NOMO-1 treated with DMSO at 0.1 percent for 48 hours (cell line): ENCODE measurements around the gene CERS4.
"Not testable (repeated sequence)": the region's sequence is repeated elsewhere in the genome, so short reads cannot be mapped to it uniquely, and the experiment has no call there.

ENCODE experiments used
- DNase-seq: peaks from one replicate; lab custom pipeline; 2025; ENCODE audit not compliant: unreplicated experiment; lab: John Stamatoyannopoulos, UW

CERS4 gene

GRCh38 chr19:8241646-8242045 is 32.5 kb downstream of the CERS4 start:
- no peak for DNase-seq

DNA sequence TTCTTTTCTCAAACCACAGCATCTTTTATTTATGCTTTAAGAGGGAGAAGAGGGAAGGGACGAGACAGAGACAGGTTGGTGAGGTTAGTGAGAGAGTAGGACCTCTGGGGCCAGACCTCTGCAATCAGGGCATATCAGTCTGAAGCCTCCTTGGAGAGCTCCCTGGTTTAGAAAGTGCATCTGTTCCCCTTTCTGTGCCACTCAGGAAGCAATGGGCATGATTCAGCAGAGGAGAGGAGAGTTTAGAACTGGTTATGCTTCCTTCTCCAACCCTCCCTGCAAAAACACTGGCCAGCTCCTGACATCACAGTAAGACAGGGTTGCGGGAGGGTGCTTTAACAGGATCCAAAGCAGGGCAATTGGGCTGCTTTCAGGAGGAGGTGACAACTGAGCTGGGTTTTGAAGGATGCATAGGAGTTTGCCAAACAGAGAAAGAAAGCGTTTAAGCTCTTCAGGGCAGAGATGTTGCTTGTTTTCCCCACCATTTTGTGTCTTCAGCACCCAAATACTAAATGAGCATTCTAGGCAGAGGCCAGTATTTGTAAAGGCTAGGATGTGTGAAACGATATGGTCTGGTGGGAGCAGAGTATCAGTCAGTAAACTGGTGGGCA is 33.1 kb downstream of the CERS4 start:
- DNase-seq = peak; percentile 89

- DNase-seq = no peak
These were observed 34.0 kb downstream of the CERS4 start for GRCh38 chr19:8243146-8243545.

DNA sequence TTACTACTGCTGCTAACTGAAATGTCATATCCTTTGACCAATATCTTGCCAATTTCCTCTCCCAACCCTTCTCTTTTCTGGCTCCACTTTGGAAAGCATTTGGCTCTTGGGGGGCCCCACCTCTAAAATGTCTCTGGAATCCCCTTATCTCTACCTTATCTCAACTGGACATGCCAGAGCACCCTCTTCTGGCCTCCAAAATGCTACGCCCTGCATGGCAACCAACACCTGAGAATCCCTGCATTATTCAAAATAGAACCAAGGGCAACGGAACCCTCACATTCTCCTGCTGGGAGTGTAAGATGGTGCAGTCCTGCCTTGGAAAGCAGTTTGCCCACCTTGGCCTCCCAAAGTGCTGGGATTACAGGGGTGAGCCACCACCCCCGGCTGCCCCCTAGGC is 35.3 kb downstream of the CERS4 start:
- DNase-seq = no peak

DNA sequence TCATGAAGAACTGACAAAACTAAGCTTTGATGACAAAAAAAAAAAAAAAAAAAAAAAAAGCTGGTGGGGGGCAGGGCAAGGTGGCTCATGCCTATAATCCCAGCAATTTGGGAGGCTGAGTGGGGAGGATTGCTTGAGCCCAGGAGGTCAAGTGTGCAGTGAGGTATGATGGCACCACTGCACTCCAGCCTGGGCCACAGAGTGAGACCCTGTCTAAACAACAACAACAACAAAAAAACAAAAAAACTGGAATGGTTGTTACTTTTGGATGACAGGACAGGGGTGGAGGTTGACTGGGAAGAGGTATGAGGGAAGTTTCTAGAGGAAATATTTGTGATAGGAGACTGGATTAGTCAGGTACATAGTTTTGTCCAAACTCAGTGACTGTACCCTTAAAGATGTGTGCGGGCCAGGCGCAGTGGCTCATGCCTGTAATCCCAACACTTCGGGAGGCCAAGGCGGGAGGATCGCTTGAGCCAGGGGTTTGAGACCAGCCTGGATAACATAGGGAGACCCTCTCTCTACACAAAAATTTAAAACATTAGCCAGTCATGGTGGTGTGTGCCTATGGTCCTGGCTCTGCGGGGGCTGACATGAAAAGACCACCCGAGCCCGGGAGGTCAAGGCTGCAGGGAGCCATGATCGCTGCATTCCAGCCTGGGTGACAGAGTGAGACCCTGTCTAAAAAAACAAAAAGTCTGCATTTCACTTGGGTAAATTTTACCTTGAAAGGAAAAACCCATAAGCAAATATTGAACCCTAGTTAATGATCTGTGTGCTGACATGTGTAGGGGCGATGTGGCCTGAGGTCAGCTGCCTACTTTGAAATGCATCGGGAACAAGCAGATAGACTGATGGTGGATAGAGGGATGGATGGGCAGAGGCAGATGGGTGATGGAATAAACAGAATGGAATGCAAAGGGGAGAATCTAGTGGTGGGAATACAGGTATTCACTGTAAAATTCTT is 37.0 kb downstream of the CERS4 start:
- no peak for DNase-seq

DNA sequence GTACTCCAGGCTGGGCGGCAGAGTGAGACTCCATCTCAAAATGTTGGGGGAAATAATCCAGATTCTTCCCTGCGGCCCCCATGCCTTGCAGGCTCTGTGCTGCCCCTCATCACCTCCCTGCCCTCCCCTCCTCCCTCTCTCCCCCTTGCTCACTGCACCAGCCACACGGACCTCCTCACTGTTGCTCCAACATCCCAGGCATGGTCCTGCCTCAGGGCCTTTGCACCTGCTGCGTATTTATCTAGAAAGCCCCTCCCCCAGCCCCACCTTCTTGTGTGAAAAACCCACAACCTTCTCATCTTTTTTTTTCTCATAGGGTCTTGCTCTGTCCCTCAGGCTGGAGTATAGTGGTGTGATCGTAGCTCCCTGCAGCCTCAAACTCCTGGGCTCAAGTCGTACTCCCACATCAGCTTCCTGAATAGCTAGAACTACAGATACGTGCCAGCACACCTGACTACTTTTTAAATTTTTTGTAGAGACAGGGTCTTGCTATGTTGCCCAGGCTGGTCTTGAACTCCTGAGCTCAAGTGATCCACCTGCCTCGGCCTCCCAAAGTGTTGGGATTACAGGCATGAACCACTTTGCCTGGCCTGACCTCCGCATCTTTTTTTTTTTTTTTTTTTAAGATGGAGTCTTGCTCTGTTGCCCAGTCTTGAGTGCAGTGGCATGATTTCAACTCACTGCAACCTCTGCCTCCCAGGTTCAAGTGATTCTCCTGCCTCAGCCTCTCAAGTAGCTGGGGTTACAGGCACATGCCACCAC is 38.1 kb downstream of the CERS4 start:
- DNase-seq = not testable (repeated sequence)

- DNase-seq = no peak
These were observed 39.5 kb downstream of the CERS4 start for GRCh38 chr19:8248348-8249328.

GRCh38 chr19:8250596-8250995 is 41.4 kb downstream of the CERS4 start:
- no peak for DNase-seq

- no peak for DNase-seq
These were observed 41.9 kb downstream of the CERS4 start for GRCh38 chr19:8251025-8251472.

DNA sequence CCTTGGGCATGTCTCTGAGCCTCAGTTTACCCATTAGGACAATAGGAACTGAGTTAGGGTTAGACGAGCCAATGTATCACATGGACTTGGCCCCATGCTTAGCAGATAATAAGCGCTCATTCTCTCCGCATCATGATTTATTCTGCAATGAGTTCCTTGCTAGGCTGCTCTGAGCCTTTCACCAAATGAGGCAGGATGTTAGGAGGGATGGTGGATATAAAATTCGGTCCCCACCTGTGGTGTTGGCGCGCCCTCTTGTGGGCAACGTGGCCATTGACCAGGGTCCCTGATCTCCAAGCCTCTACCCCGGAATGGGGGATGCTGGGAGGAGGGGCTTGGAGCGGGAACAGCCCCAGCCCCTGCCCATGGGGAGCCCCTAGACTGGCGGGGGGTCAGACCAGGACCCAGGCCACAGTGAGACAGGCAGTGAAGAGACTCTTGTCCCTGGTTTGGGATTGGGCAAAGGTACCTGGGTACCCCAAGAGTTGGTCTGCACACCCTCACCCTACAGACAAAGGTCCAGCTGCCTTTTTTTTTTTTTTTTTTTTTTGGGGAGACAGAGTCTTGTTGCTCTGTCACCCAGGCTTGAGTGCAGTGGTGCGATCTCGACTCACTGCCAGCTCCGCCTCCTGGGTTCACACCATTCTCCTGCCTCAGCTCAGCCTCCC is 43.9 kb downstream of the CERS4 start:
- peak; percentile 68 for DNase-seq

GRCh38 chr19:8253678-8254077 is 44.5 kb downstream of the CERS4 start:
- DNase-seq = no peak

GRCh38 chr19:8254286-8255001 is 45.3 kb downstream of the CERS4 start:
- DNase-seq = no peak

DNA sequence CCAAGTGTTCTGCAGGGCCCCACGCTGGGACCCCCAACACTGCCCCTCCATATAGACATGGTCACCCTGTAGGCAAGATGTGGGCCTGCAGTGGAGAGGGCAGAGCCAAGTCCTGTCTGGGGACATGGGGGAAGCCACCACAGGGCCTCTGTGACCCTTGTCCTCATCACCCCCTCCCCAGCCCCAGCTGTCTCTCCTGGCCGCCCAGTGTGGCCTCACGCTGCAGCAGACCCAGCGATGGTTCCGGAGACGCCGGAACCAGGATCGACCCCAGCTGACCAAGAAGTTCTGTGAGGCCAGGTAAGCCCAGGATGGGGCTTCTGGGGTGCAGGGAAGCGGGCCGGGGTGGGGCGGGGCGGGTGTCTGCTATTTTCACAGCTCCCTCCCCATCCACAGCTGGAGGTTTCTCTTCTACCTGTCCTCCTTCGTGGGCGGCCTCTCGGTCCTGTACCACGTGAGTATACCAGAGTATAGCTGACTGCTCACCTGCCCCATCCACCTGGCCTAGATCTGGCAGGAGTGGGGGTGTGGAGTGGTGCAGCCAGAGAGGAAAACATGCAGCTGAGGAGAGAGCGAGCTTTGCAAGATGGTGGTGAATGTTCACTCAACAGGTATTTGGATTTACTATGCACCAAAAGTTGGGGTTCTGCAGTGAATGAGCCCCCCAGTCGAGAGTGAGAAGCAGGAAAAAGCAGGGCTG is 46.4 kb downstream of the CERS4 start:
- DNase-seq = no peak

DNA sequence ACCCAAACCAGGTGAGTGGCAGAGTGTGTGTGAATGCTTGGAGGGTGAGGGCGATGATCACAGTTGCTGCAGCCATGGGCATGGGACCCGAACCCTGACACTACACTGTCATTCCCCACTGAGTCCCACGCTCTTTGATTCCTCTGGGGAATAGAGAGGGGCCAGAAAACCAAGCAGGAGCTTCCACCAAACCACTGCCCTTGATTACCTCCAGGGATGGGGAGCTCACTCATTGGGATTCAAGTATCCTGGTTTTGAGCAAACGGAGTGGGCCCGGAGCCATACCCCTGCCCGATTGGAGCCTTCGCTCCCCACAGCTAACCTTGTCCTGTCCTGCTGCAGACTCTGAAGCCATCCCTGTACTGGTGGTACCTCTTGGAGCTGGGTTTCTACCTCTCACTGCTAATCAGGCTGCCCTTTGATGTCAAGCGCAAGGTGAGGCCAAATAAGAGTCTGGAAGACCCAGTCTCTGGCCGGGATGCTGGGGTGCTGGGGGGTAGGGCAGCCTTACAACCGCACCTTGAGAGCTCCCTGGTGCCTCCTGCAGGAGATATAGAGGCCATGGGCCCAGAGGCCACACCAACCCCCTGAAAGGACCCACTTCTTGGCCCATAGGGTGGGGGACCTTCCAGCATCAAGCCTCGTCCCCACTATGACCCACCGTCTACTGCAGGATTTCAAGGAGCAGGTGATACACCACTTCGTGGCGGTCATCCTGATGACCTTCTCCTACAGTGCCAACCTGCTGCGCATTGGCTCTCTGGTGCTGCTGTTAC is 47.3 kb downstream of the CERS4 start:
- no peak for DNase-seq

DNA sequence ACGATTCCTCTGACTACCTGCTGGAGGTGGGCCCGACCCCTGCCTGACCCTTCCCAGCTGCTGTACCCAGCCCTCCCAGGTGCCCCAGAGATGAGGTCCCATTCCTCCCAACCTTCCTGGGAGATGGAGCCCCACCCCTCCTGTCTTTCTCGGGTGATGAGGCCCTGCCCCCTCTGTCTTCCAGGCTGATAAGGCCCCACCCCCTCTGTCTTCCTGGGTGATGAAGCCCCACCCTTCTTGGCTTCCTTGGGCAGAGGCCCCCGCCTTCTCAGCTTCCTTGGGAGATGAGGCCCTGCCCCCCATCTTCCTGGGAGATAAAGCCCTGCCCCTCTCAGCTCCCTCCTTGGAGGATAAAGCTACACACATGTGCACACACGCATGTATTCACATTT is 47.9 kb downstream of the CERS4 start:
- no peak for DNase-seq

DNA sequence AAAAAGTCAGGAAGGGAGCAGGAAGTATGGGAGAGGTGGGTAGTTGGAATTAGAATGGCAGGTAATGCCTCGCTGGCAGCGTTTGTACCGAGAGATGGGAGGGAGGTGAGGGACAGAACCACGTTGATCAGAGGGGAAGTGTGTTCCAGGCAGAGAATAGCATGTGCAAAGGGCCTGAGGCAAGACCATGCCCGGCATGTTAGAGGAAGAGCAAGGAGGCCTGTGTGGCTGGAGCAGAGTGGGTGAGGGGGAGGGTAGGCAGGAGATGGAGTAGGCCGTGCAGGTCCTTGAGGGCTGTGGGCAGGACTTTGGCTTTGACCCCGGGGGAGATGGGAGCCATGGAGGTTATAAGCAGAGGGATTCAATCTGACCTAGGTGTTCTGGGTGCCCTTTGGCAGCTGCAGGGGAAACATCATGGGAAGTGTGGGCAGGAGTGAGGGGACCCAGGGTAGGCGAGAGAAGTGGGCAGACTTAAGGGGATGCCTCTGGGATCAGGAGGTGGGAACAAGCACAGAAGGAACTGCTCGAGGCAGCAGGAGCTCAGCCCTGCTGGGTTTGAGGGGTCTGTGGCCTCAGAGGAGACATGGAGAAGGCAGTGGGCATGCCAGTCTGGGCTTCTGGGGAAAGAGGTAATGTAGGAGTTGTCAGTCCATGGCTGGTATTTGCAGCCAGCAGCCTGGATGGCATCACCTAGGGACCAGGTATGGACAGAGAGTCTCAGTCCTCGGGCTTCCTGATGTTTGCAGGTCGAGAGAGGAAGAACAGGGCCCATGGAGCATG is 50.2 kb downstream of the CERS4 start:
- DNase-seq = no peak

DNA sequence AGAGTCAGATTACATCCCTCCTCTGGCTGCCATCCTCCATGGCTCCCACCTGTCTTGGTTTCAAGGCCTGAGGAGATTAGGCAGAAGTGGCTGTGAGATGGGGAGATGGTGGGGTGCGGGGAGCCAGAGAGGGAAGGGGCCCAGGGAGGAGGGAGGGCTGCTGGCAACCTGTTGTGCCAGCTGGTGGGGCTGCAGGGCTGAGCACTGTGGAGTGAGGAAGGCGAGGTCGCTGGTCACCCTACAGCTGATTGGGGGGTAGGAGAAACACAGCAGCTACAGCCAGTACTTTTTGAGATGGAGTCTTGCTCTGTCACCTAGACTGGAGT is 50.7 kb downstream of the CERS4 start:
- no peak for DNase-seq
